ENCODE measurements around the gene RHOF. TPM values are rescaled to one million over a fixed set of nuclear protein-coding genes. Genes with fewer than 3 reads are reported as not detected.

Gene RHOF
- total and polyA plus RNA-seq, 2 of the 13 experiments (the other 11 are each of a cell fraction or from before 2014, with no cell fraction given) = 14.6 to 32.2 TPM

GRCh38 chr12:121767525-121768016 is 25.9 kb downstream of the RHOF start:
- DNase-seq (ENCODE audit: low spot score) (no peak), FAIRE-seq (no peak), ATAC-seq (no peak)
- Histone ChIP-seq H3K27ac (ENCODE audit: extremely low read length, insufficient read depth, low read length) (no peak overlapping the region), H3K79me2 (ENCODE audit: insufficient read depth, low read length) (no peaks in the 10 kb centered on the region), H3K9ac (ENCODE audit: insufficient read depth, low read depth, low read length) (no peak overlapping the region), H4K20me1 (ENCODE audit: insufficient read depth, low read length) (no peaks in the 10 kb centered on the region), H3K36me3 (replicated peaks in 1 of 2; ENCODE audit: control insufficient read depth in 1 of 2, insufficient read depth in 2 of 2, low read length in 2 of 2) (no peaks in the 10 kb centered on the region), H2AFZ (ENCODE audit: low read length) (no peak overlapping the region), H3K4me2 (ENCODE audit: low read depth, low read length) (no peak overlapping the region), H3K9me3 (ENCODE audit: low read length) (no peaks in the 10 kb centered on the region), H3K4me1 (ENCODE audit: insufficient read depth, low read length) (peaks cover 29% of the 10 kb centered on the region), H3K27me3 (ENCODE audit: control insufficient read depth in 1 of 2, insufficient read depth in 2 of 2, low read length in 2 of 2) (no peaks in the 10 kb centered on the region), H3K4me3 (replicated peaks in 1 of 3; ENCODE audit: insufficient read depth in 1 of 3, low read depth in 2 of 3, low read length in 3 of 3) (no peak overlapping the region)
- WGBS (ENCODE audit: low lambda C conversion rate) = 91% methylated on average over 8 of the region's 10 CpGs
- ChIA-PET POLR2A (no interaction called here), CTCF (ENCODE audit: low intra/inter-chr PET ratio, low total read pairs) (no interaction called here)
- BruUV-seq (replicated peaks) = no TSS peak
- in situ Hi-C loops (cut with HindIII; ENCODE audit: extremely low pct_ligation_motif_present, low pct_unique_long_range_greater_than_20kb) = no loop called here
- intact Hi-C loops (cut with micrococcal nuclease; ENCODE audit: unreplicated experiment) = no loop called here
- TF ChIP-seq SMARCE1 (IDR thresholded peaks at IDR 0.05; ENCODE audit: borderline replicate concordance) (no peak), ZNF670 (CRISPR knock-in tag; IDR thresholded peaks at IDR 0.05; ENCODE audit: borderline replicate concordance) (no peak), KAT2B (IDR thresholded peaks at IDR 0.05; ENCODE audit: borderline replicate concordance, low read depth, low read length) (no peak), ZZZ3 (CRISPR knock-in tag; IDR thresholded peaks at IDR 0.05; ENCODE audit: borderline replicate concordance) (no peak), MZF1 (CRISPR knock-in tag; IDR thresholded peaks at IDR 0.05; ENCODE audit: borderline replicate concordance) (no peak), RXRA (CRISPR knock-in tag; IDR thresholded peaks at IDR 0.05) (no peak), ZNF772 (CRISPR knock-in tag; IDR thresholded peaks at IDR 0.05) (no peak), THYN1 (CRISPR knock-in tag; IDR thresholded peaks at IDR 0.05; ENCODE audit: borderline replicate concordance, low read depth) (no peak), ZNF503 (CRISPR knock-in tag; IDR thresholded peaks at IDR 0.05) (no peak), ZNF512 (CRISPR knock-in tag; IDR thresholded peaks at IDR 0.05) (no peak), SYNCRIP (IDR thresholded peaks at IDR 0.05; ENCODE audit: insufficient read depth, low read depth, low read length) (no peak), GTF2F1 (IDR thresholded peaks at IDR 0.05; ENCODE audit: low read length) (no peak), RNF219 (CRISPR knock-in tag; IDR thresholded peaks at IDR 0.05) (no peak), ZEB1 (IDR thresholded peaks at IDR 0.05; ENCODE audit: insufficient replicate concordance, low read depth) (no peak), JUNB (CRISPR knock-in tag; IDR thresholded peaks at IDR 0.05; ENCODE audit: borderline replicate concordance) (no peak), HNRNPL (IDR thresholded peaks at IDR 0.05; ENCODE audit: low read depth, low read length) (no peak), ZNF709 (CRISPR knock-in tag; IDR thresholded peaks at IDR 0.05) (no peak), ETS1 (CRISPR knock-in tag; IDR thresholded peaks at IDR 0.05) (no peak)

Measured in HepG2 (cell line).